Articular chondrocyte of knee joint (primary cell): Measurements from ENCODE around the gene TMEM254. TPM values are rescaled to one million over a fixed set of nuclear protein-coding genes. Genes with fewer than 3 reads are reported as not detected.

Experiments used
- total RNA-seq: library from RNA; depleted of rRNA; stranded (reverse); fragments of >200 nt; gene quantifications from 2 replicates; pipeline ENCODE4 v1.2.3, GENCODE V29; 2012

Gene TMEM254
- total RNA-seq, result 15.4 and 22.1 TPM in 2 replicates

GRCh38 chr10:80078448-80079311 is at the start of gene TMEM254:
Gene TMEM254, plus strand, starts transcription at chr10:80078665. Its CDS starts 35 bp downstream, at chr10:80078700.

GRCh38 chr10:80132299-80133139 is 54.1 kb downstream of the TMEM254 start, which contains the start of gene PLAC9:
Gene PLAC9, plus strand, starts transcription at chr10:80132730. Its CDS starts 33 bp downstream, at chr10:80132763.

Other genes with a start within 250 kb of the TMEM254 start
- 0.32 and 0.39 TPM in 2 replicates for gene SFTPD, start 129.6 kb upstream of the TMEM254 start, total RNA-seq
- 25.4 and 28.7 TPM in 2 replicates for gene PLAC9, start 54.1 kb downstream of the TMEM254 start, total RNA-seq
- 155 and 180 TPM in 2 replicates for gene ANXA11, start 126.9 kb downstream of the TMEM254 start, total RNA-seq
- gene MAT1A, start 211.0 kb downstream of the TMEM254 start, total RNA-seq, result not detected in 2 replicates